HG02885 (cell line): ENCODE measurements around the gene TNS1.

ENCODE experiments used
- ATAC-seq: cut with Tn5 transposase; IDR thresholded peaks from one replicate; pipeline ENCODE4 v1.9.1; 2021; ENCODE audit warnings: mild to moderate bottlenecking; ENCODE audit not compliant: unreplicated experiment, poor library complexity

Gene TNS1

DNA sequence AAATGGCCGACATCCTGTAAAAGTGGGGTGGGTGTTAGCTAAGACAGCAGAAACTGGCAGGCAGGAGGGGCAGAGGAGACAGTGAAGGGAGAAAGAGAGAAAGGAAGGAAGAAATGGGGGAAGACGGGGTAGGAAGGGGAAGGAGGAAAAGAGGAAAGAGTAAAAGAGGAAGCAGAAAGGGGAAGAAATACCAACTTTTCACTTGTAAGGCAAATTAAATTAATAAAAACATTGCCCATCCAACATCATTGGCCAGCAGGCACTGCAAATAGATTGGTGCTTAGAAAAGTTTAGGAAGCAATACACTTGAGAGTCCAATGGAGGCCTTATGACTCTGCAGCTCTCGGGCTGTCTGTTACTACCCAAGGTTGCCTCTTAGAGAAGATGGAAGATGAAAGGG lies 116.7 kb downstream of the TNS1 start:
- ATAC-seq: no peak

- no peak for ATAC-seq
Measured at GRCh38 chr2:217884985-217885384, 117.8 kb downstream of the TNS1 start.

DNA sequence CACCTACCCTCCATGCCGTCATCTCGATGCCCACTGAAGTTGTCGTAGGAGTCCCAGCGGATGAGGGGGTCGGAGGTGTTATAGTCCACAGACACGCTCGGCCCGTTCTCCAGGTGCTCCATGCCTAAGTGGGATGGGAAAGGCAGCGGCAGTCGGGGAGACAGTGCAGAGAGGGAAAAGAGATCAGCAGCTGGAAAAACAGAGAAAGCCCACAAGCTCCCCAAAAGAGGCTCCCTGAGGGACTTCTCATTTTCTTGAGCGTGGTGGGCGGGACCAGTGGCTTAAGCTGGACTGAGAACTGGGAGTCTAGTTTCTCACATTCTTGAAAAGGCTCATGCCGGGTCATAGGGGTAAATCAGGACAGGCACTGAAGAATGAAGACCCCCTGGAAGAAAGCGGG lies 121.9 kb downstream of the TNS1 start:
- no peak for ATAC-seq

DNA sequence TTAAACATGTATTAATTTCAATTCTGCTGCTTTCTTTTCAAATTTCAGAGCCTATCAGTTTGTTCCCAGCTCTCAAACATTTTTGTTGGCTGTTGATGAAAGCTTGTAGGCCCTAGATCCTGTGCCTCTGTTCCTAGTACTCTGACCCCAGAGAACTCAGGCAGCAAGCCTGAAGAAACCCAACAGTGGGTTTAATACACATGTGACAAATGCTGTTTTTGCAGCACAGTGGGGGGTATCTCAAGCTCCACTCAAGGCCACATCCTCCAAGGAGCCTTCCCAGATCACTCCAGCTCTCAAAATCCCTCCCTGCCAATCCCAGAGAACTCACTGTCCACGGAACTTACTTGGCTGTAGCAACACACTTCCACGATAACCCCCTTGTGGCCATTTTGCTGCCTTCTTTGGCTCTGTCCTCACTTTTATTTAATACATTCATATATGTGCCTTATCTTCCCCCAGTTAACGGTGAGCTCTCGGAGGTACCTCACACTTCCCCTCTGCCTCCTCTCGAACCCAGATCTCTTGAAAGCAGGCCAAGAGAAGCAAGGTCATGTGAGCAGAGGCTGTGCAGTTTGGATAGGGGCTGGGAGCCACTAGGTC lies 122.4 kb downstream of the TNS1 start:
- ATAC-seq: no peak

GRCh38 chr2:217878915-217879590 lies 123.7 kb downstream of the TNS1 start:
- no peak for ATAC-seq

GRCh38 chr2:217877866-217878265 lies 124.9 kb downstream of the TNS1 start:
- no peak for ATAC-seq

GRCh38 chr2:217876253-217876570 lies 126.6 kb downstream of the TNS1 start:
- ATAC-seq: no peak

GRCh38 chr2:217875556-217876252 lies 127.1 kb downstream of the TNS1 start:
- ATAC-seq: no peak

DNA sequence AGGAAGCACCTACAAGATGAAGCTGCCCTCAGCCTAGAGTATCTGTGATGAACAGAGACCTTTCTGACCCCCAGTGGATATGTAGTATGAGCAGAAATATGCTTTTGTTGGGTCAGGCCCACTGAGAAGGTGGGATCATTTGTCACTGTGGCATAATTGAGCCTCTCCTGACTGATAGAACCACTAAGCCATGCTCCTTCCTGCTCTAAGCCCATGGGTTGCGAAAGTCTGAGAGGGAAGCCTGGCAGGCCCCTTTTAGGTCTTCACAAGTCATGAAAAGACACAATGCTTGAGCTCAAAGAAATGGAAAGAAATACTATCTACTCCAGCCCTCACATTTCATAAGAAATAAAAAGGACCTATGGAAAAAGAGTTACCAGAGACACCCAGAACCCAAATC lies 127.7 kb downstream of the TNS1 start:
- ATAC-seq: no peak

- ATAC-seq: no peak
Measured at GRCh38 chr2:217873371-217873770, 129.4 kb downstream of the TNS1 start.

- no peak for ATAC-seq
Measured at GRCh38 chr2:217872319-217872718, 130.5 kb downstream of the TNS1 start.

GRCh38 chr2:217870528-217871011 lies 132.2 kb downstream of the TNS1 start:
- no peak for ATAC-seq

DNA sequence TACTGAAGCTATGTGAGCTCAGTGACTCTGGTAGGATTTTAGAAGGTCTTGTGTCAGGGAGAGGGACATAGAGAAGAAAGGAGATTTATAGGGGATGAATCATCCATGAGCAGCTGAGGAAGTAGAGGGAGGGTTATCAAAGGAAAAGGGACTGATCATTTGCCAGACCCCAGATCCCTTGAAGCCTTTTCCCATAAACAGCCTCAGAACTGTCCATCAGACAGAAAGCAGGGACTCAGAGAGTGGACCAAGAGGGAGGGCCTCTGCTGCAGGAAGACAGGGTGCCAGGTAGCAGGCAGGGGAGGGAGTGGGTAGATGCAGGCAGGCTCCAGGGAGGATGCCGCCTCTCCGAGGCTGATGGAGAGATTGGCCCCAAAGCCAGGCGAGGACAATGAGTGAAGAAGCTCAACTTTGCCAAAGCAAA lies 133.9 kb downstream of the TNS1 start:
- ATAC-seq: no peak

- ATAC-seq: no peak
Measured at GRCh38 chr2:217868265-217868892, 134.4 kb downstream of the TNS1 start.

DNA sequence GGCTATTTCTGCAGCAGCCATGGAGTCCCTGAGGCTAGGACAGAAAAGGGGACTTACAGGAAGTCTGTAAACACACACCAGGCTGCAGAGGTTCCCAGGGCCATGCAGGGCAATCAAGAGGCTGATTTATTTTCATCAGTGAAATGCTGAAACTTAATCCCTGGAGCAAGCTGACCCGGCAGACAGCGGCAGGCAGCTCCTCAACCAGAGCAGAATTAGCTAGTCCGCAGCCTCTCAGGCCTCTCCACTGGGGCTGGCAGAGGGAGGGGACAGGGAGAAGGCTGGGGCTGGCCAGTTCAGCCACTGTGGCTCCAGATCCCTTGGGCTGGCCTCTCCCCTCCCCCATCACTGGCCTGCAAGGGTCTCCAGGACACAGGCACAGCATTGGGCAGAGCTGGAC lies 136.3 kb downstream of the TNS1 start:
- ATAC-seq: no peak

GRCh38 chr2:217864963-217865772 lies 137.6 kb downstream of the TNS1 start:
- peak; percentile 58 for ATAC-seq

DNA sequence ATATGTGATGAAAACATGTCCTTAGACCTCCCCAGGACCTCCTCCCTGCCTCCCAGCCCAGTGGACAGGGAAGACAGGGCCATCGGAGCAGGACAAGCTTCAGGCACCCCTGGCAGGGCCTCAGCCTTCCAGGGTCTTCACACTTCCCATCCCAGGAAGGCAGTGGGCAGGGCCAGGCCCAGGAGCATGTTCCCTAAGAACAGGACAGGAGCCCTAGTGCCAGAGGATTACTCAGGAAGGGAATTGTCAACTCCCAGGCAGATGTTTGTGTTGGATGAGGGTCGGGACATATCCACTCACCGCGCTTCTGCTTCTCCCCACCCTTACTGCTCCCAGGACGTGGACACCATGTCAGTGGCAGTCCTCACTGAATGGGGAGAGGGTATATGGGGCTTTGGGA lies 138.9 kb downstream of the TNS1 start:
- ATAC-seq: no peak

DNA sequence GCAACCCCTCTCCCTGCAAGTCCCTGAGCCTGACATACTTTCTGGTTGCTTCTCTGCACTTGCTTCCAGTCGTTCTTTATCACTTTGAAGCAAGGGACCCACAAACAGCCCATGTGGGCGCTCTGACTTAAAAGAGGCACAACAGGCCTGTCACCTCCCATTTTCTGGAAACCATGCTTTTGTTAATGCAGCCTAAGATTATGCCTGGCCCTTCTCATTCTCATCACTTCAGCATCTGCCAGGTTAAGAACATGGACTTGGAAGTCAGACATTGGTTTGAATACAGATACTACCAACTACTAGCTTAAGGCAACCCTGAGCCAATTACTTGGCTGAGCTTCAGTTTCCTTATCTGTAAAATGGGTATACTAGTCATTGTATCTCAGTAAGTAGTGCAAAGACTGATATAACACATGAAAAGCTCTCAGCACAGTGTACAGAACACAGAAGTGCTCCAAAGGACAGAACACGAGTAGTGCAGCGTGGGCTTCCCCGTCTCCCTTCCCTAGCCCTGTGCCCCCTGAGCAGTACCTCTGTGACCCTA lies 141.4 kb downstream of the TNS1 start:
- no peak for ATAC-seq

DNA sequence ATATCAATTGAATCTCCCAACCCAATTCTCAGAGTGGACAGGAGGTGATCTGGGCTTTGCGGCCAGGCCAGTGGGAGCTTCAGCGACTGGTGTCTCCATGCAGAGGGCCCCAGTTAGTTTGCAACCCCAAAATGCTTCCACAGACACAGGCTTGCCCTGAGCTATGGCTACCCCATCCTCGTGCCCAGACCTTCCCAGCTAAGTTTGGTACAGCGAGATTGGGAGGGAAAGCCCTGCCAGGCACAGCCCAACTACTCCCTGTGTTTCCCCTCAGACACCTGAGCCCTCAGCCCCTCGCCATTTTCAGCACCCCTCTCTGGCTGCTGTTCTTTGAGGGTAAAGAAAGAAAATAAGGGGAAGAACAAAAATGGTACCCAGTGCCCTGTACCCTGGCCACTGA lies 142.9 kb downstream of the TNS1 start:
- no peak for ATAC-seq
